ENCODE data around the gene BMP2.

The BMP2 gene

GRCh38 chr20:6814945-6815344 is 47.5 kb downstream of the BMP2 start:
- Histone ChIP-seq H3K27me3 (ENCODE audit: low read length) (no peaks in the 10 kb centered on the region), H3K9me3 (ENCODE audit: insufficient read depth, low read length) (no peaks in the 10 kb centered on the region), H4K20me1 (ENCODE audit: low read depth, low read length) (no peaks in the 10 kb centered on the region), H3K4me3 (ENCODE audit: insufficient read depth, low read length, poor library complexity, severe bottlenecking) (no peak overlapping the region), H3F3A (ENCODE audit: insufficient read depth) (no peaks in the 10 kb centered on the region), H3K9ac (ENCODE audit: low read length) (no peak overlapping the region), H3K27ac (ENCODE audit: low read depth, low read length) (no peak overlapping the region), H3K36me3 (ENCODE audit: low read length) (no peaks in the 10 kb centered on the region), H3K79me2 (ENCODE audit: insufficient read depth, low read length) (no peaks in the 10 kb centered on the region), H3K9me2 (replicated peaks; ENCODE audit: insufficient read depth, low read length) (no peaks in the 10 kb centered on the region), H3K4me2 (ENCODE audit: low read depth, low read length, poor library complexity, severe bottlenecking) (no peak overlapping the region), H2AFZ (ENCODE audit: low read depth, low read length, severe bottlenecking) (no peak overlapping the region)
- TF ChIP-seq CTCF (IDR thresholded peaks at IDR 0.05; ENCODE audit: insufficient read depth, low read length, poor library complexity, severe bottlenecking): no peak
- TF ChIP-seq EZH2phosphoT487 (conservative IDR thresholded peaks at IDR 0.05; ENCODE audit: low read length): no peak

- Histone ChIP-seq H3K9ac (ENCODE audit: low read length) (no peak overlapping the region), H3K79me2 (ENCODE audit: insufficient read depth, low read length) (no peaks in the 10 kb centered on the region), H3K9me3 (ENCODE audit: insufficient read depth, low read length) (no peaks in the 10 kb centered on the region), H4K20me1 (ENCODE audit: low read depth, low read length) (no peaks in the 10 kb centered on the region), H3K27ac (ENCODE audit: low read depth, low read length) (no peak overlapping the region), H2AFZ (ENCODE audit: low read depth, low read length, severe bottlenecking) (no peak overlapping the region), H3K4me2 (ENCODE audit: low read depth, low read length, poor library complexity, severe bottlenecking) (no peak overlapping the region), H3K9me2 (replicated peaks; ENCODE audit: insufficient read depth, low read length) (no peaks in the 10 kb centered on the region), H3K27me3 (ENCODE audit: low read length) (no peaks in the 10 kb centered on the region), H3F3A (ENCODE audit: insufficient read depth) (no peaks in the 10 kb centered on the region), H3K4me3 (ENCODE audit: insufficient read depth, low read length, poor library complexity, severe bottlenecking) (no peak overlapping the region), H3K36me3 (ENCODE audit: low read length) (no peaks in the 10 kb centered on the region)
- TF ChIP-seq EZH2phosphoT487 (conservative IDR thresholded peaks at IDR 0.05; ENCODE audit: low read length) (no peak), CTCF (IDR thresholded peaks at IDR 0.05; ENCODE audit: insufficient read depth, low read length, poor library complexity, severe bottlenecking) (no peak)
Measured at GRCh38 chr20:6818033-6818808, 50.7 kb downstream of the BMP2 start.

GRCh38 chr20:6819599-6819998 is 52.1 kb downstream of the BMP2 start:
- Histone ChIP-seq H3K27ac (ENCODE audit: low read depth, low read length) (no peak overlapping the region), H3K9me3 (ENCODE audit: insufficient read depth, low read length) (no peaks in the 10 kb centered on the region), H4K20me1 (ENCODE audit: low read depth, low read length) (no peaks in the 10 kb centered on the region), H2AFZ (ENCODE audit: low read depth, low read length, severe bottlenecking) (no peak overlapping the region), H3K36me3 (ENCODE audit: low read length) (no peaks in the 10 kb centered on the region), H3F3A (ENCODE audit: insufficient read depth) (no peaks in the 10 kb centered on the region), H3K27me3 (ENCODE audit: low read length) (no peaks in the 10 kb centered on the region), H3K4me2 (ENCODE audit: low read depth, low read length, poor library complexity, severe bottlenecking) (no peak overlapping the region), H3K4me3 (ENCODE audit: insufficient read depth, low read length, poor library complexity, severe bottlenecking) (no peak overlapping the region), H3K9ac (ENCODE audit: low read length) (no peak overlapping the region), H3K79me2 (ENCODE audit: insufficient read depth, low read length) (no peaks in the 10 kb centered on the region), H3K9me2 (replicated peaks; ENCODE audit: insufficient read depth, low read length) (no peaks in the 10 kb centered on the region)
- TF ChIP-seq CTCF (IDR thresholded peaks at IDR 0.05; ENCODE audit: insufficient read depth, low read length, poor library complexity, severe bottlenecking) (no peak), EZH2phosphoT487 (conservative IDR thresholded peaks at IDR 0.05; ENCODE audit: low read length) (no peak)
